AG20443 (cell line): Measurements from ENCODE around the gene MCUB.
A peak's percentile ranks its signal among the peaks of the same experiment; 100 is the strongest.
"Not testable (repeated sequence)": the region's sequence is repeated elsewhere in the genome, so short reads cannot be mapped to it uniquely, and the experiment has no call there.

ENCODE experiments used
- DNase-seq: peaks from one replicate; pipeline ENCODE4 v3.0.0; 2012; ENCODE audit warnings: low spot score, mixed read lengths

Gene MCUB

GRCh38 chr4:109631532-109632108, 71.6 kb downstream of the MCUB start:
- DNase-seq, result peak; percentile 31

DNA sequence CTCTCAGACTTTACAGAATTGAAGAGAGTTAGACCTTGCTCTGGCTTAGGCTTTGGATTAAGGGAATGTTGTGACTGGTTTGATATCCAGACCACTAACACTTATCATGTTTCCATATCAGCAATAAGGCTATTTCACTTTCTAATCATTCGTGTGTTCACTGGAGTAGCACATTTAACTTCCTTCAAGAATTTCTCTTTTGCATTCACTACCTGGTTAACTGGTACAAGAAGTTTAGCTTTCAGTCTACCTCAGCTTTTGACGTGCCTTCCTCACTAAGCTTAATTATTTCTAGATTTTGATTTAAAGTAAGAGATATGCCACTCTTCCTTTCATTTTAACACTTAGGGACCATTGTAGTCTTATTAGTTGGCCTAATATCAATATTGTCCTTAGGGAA, 80.6 kb downstream of the MCUB start:
- DNase-seq, result no peak

- no peak for DNase-seq
These were observed 86.0 kb downstream of the MCUB start for GRCh38 chr4:109645874-109646710.

GRCh38 chr4:109648266-109648996, 88.4 kb downstream of the MCUB start:
- DNase-seq, result no peak

- no peak for DNase-seq
These were observed 89.0 kb downstream of the MCUB start for GRCh38 chr4:109648997-109649575.

DNA sequence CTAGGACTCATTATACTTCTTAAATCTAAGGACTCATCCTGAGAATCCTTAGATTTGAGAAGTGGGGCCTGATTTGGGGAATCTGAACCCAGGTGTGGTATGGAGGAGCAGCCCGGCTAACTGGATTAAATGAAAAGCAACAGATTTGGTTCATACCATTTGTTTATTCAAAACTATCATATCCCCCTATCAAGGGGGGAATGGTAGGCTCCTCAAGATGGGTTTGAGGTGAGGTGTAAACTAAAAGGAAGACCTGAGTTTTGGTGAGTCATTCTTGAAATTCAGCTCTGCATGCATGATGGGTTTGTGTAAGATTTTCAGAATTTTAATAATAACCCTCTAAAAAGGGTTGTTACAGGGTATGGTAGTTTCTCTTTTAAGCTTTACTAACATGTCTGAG, 89.8 kb downstream of the MCUB start:
- DNase-seq, result no peak

DNA sequence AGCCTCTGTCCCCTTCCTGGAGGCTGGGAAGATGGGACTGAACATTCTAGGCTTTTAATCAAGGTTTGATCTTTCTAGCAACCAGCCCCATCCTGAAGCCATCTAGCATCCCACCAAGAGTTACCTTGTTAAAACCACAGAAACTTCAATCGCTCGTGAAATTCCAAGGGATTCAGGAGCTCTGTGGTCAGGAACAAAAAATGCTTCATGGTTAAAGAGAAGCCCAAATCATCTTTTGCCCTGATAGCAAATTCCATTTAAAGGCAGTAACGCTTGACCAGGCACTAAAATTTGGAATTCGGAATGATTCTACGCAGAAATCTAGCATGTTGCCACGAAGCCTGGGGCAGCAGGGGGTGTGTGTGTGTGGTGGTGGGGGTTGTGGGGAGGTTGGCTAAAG, 95.3 kb downstream of the MCUB start:
- DNase-seq, result no peak

GRCh38 chr4:109657854-109658418, 97.9 kb downstream of the MCUB start:
- DNase-seq, result no peak

DNA sequence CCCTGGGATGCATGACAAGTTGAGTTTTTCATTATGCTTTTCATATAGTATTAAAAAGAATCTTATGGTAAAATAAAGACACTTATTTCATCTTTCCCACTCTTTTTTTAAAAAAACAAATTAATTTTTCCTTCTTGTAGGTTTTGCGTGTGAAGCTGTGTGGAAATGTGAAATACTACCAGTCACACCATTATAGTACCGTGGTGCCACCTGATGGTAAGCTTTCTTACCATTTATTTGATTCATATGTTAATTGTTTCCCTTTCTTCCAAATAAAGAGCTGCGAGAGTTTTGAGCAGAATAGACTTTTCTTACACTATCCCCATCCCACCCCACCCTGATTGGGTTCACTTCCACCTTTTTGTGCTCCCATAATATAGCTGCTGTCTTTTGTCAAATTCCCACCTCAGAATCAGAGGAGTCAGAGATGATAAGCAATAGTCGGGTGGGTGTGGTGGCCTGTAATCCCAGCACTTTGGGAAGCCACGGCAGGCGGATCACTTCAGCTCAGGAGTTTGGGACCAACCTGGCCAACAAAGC, 98.9 kb downstream of the MCUB start:
- DNase-seq, result no peak

GRCh38 chr4:109662116-109662515, 102.1 kb downstream of the MCUB start:
- DNase-seq, result no peak

DNA sequence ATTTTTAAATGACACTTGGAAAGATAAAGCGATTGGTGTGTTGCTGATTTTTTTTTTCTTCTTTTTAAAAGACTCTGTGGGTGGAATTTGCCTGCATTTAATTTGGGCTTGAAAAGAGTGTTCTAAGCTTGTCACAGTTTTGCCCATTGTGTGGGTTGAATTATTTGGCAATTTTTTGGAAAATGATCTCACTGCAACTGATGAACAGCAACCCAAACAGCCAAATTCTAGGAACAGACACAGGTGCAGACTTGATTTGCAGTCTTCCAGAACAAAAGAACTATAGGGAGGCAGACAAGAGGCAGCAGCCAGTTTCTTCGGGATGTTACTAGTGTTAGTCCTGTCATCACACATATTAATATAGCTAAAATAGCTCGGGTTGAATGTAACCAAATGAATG, 102.7 kb downstream of the MCUB start:
- no peak for DNase-seq

DNA sequence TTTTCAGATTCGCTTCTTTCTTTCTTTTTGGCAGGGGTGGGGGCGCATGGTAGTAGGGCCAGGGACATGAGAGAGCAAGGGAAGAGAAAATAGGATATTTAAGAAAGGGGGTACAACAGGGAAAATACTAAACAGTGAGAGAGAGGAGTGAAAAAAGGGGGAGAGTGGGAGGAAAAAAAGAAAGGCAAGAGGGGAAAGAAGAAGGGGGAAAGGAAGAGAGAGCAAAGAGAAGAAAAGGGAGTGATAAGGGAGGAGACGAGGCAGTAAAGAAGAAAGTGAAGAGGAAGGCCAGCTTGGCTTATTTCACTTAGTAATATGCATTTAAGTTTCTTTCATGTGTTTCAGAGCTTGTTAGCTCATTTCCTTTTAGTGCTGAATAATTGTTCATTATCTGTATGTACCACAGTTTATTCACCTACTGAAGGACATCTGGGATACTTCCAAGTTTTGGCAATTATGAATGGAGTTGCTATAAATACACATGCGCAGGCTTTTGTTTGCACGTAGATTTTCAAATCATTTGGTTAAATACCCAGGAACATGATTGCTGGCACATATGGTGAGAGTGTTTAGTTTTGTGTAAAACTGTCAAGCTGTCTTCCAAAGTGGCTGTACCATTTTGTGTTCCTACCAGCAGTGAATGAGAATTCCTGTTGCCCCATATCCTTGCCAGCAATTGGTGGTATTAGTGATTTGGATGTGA, 105.9 kb downstream of the MCUB start:
- no peak for DNase-seq

- DNase-seq, result no peak
These were observed 111.3 kb downstream of the MCUB start for GRCh38 chr4:109671350-109671749.

GRCh38 chr4:109672169-109672930, 112.3 kb downstream of the MCUB start:
- DNase-seq, result no peak

GRCh38 chr4:109673303-109673702, 113.3 kb downstream of the MCUB start:
- no peak for DNase-seq

GRCh38 chr4:109675181-109675580, 115.1 kb downstream of the MCUB start:
- no peak for DNase-seq

- DNase-seq, result no peak
These were observed 115.8 kb downstream of the MCUB start for GRCh38 chr4:109675843-109676242.

- DNase-seq, result no peak
These were observed 116.8 kb downstream of the MCUB start for GRCh38 chr4:109676886-109677285.

DNA sequence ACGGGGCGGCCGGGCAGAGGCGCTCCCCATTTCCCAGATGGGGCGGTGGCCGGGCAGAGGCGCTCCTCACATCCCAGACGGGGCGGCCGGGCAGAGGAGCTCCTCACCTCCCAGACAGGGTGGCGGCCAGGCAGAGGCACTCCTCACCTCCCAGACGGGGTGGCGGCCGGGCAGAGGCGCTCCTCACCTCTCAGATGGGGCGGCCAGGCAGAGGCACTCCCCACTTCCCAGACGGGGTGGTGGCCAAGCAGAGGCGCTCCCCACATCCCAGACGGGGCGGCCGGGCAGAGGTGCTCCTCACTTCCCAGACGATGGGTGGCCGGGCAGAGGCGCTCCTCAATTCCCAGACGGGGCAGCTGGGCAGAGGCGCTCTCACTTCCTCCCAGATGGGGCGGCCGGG, 118.4 kb downstream of the MCUB start:
- not testable (repeated sequence) for DNase-seq

DNA sequence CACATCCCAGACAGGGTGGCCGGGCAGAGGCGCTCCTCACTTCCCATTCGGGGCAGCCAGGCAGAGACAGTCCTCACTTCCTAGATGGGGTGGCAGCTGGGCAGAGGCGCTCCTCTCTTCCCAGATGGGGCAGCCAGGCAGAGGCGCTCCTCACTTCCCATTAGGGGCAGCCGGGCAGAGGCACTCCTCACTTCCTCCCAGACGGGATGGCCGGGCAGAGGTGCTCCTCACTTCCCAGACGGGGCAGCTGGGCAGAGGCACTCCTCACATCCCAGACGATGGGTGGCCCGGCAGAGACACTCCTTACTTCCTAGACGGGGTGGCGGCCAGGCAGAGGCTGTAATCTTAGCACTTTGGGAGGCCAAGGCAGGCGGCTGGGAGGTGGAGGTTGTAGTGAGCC, 118.9 kb downstream of the MCUB start:
- not testable (repeated sequence) for DNase-seq

DNA sequence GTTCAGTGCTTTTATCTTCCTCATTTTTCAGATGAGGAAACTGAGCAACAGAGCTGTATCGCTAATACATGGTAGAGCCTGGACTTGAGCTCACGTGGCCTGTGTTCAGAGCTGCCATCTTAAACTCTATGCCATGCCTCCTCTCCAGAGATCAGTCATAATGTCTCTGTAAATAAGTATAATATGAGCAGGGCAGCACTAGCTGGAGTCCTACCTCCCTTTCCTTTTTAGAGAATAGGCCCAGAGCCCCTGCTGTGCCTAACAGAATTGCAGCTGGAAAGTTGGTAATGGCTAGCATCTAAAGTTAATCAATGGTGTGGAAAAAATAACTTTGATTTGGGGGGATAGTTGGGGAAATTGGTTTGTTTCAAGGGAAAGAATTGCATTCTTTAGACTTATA, 122.8 kb downstream of the MCUB start:
- DNase-seq, result no peak
